ENCODE results near the gene EPX.
A peak's percentile ranks its signal among the peaks of the same experiment; 100 is the strongest.

Gene EPX

GRCh38 chr17:58156839-58157803, 35.4 kb upstream of the EPX start:
- Histone ChIP-seq H3K23ac (ENCODE audit: low read depth, low read length, poor library complexity) (no peak overlapping the region), H3K9me3 (replicated peaks in 1 of 2; ENCODE audit: control insufficient read depth in 2 of 2, insufficient read depth in 1 of 2, low read depth in 1 of 2, low read length in 2 of 2) (peaks cover 0 to 4% of the 10 kb centered on the region in 2 donors), H3K4me2 (ENCODE audit: insufficient read depth, low read length, poor library complexity, severe bottlenecking) (peak overlapping the region; percentile 90), H2BK5ac (ENCODE audit: low read length) (peak overlapping the region; percentile 25), H3K79me1 (ENCODE audit: low read depth, low read length) (no peaks in the 10 kb centered on the region), H2BK120ac (ENCODE audit: low read depth, low read length) (no peak overlapping the region), H2AFZ (ENCODE audit: low read length) (peak overlapping the region; percentile 93), H2BK12ac (ENCODE audit: low read length) (peak overlapping the region; percentile 63), H3K36me3 (replicated peaks in 1 of 2; ENCODE audit: control insufficient read depth in 2 of 2, insufficient read depth in 2 of 2, low read length in 2 of 2) (no peaks in the 10 kb centered on the region), H2AK5ac (ENCODE audit: low read depth, low read length) (no peak overlapping the region), H2BK15ac (ENCODE audit: low read length) (peak overlapping the region; percentile 74), H4K8ac (ENCODE audit: low read depth, low read length) (no peak overlapping the region), H3K14ac (ENCODE audit: low read length) (peak overlapping the region; percentile 64), H4K91ac (ENCODE audit: low read depth, low read length, poor library complexity) (no peak overlapping the region), H3K27ac (replicated peaks; ENCODE audit: low read length) (no peak overlapping the region), H3K4me1 (ENCODE audit: control insufficient read depth in 2 of 2, insufficient read depth in 1 of 2, low read depth in 1 of 2, low read length in 2 of 2) (peaks cover 0 to 2% of the 10 kb centered on the region in 2 donors), H3K4ac (ENCODE audit: low read length) (no peak overlapping the region), H3K27me3 (ENCODE audit: control insufficient read depth in 3 of 3, insufficient read depth in 3 of 3, low read depth in 1 of 3, low read length in 3 of 3) (peaks cover 2 to 71% (median 26%) of the 10 kb centered on the region in 3 experiments), H3K4me3 (ENCODE audit: low read length in 2 of 2) (peak overlapping the region; percentile 52 to 84), H3K9ac (ENCODE audit: low read depth, low read length, poor library complexity) (peak overlapping the region; percentile 83), H3K18ac (ENCODE audit: low read length) (peak overlapping the region; percentile 96)
- DNase-seq (ENCODE audit: low spot score): peak; percentile 48
- no CpG with 5 or more reads among the region's 65 CpGs for WGBS, 2 donors (ENCODE audit: extremely low coverage in 2 of 2, insufficient read length in 2 of 2, insufficient replicate concordance in 1 of 2)

- H3K4me2 ChIP-seq (ENCODE audit: insufficient read depth, low read length, poor library complexity, severe bottlenecking): no peak overlapping the region
- H3K4ac ChIP-seq (ENCODE audit: low read length): no peak overlapping the region
- no peak for DNase-seq (ENCODE audit: low spot score)
- H3K4me1 ChIP-seq (ENCODE audit: control insufficient read depth in 2 of 2, insufficient read depth in 1 of 2, low read depth in 1 of 2, low read length in 2 of 2): peaks cover 0 to 2% of the 10 kb centered on the region in 2 donors
- no peak overlapping the region for H2BK5ac ChIP-seq (ENCODE audit: low read length)
- H3K9me3 ChIP-seq (replicated peaks in 1 of 2; ENCODE audit: control insufficient read depth in 2 of 2, insufficient read depth in 1 of 2, low read depth in 1 of 2, low read length in 2 of 2): peaks cover 0 to 4% of the 10 kb centered on the region in 2 donors
- WGBS, 2 donors (ENCODE audit: extremely low coverage in 2 of 2, insufficient read length in 2 of 2, insufficient replicate concordance in 1 of 2): no CpG with 5 or more reads among the region's 2 CpGs
- no peak overlapping the region for H3K4me3 ChIP-seq (ENCODE audit: low read length in 2 of 2)
- H3K18ac ChIP-seq (ENCODE audit: low read length): no peak overlapping the region
- no peak overlapping the region for H2BK15ac ChIP-seq (ENCODE audit: low read length)
- no peaks in the 10 kb centered on the region for H3K36me3 ChIP-seq (replicated peaks in 1 of 2; ENCODE audit: control insufficient read depth in 2 of 2, insufficient read depth in 2 of 2, low read length in 2 of 2)
- H3K23ac ChIP-seq (ENCODE audit: low read depth, low read length, poor library complexity): no peak overlapping the region
- H3K27me3 ChIP-seq (ENCODE audit: control insufficient read depth in 3 of 3, insufficient read depth in 3 of 3, low read depth in 1 of 3, low read length in 3 of 3): peaks cover 2 to 69% (median 24%) of the 10 kb centered on the region in 3 experiments
- H2AFZ ChIP-seq (ENCODE audit: low read length): no peak overlapping the region
- H3K27ac ChIP-seq (replicated peaks; ENCODE audit: low read length): no peak overlapping the region
- no peaks in the 10 kb centered on the region for H3K79me1 ChIP-seq (ENCODE audit: low read depth, low read length)
- no peak overlapping the region for H2AK5ac ChIP-seq (ENCODE audit: low read depth, low read length)
- no peak overlapping the region for H3K14ac ChIP-seq (ENCODE audit: low read length)
- H4K8ac ChIP-seq (ENCODE audit: low read depth, low read length): no peak overlapping the region
- H2BK120ac ChIP-seq (ENCODE audit: low read depth, low read length): no peak overlapping the region
- no peak overlapping the region for H2BK12ac ChIP-seq (ENCODE audit: low read length)
- H4K91ac ChIP-seq (ENCODE audit: low read depth, low read length, poor library complexity): no peak overlapping the region
- no peak overlapping the region for H3K9ac ChIP-seq (ENCODE audit: low read depth, low read length, poor library complexity)
Observed at GRCh38 chr17:58158181-58158580, 34.3 kb upstream of the EPX start.

GRCh38 chr17:58161566-58161965, 31.0 kb upstream of the EPX start:
- Histone ChIP-seq H4K8ac (ENCODE audit: low read depth, low read length) (no peak overlapping the region), H3K23ac (ENCODE audit: low read depth, low read length, poor library complexity) (no peak overlapping the region), H3K4me2 (ENCODE audit: insufficient read depth, low read length, poor library complexity, severe bottlenecking) (no peak overlapping the region), H3K79me1 (ENCODE audit: low read depth, low read length) (no peaks in the 10 kb centered on the region), H3K4me1 (ENCODE audit: control insufficient read depth in 2 of 2, insufficient read depth in 1 of 2, low read depth in 1 of 2, low read length in 2 of 2) (peaks cover 0 to 2% of the 10 kb centered on the region in 2 donors), H4K91ac (ENCODE audit: low read depth, low read length, poor library complexity) (no peak overlapping the region), H3K18ac (ENCODE audit: low read length) (no peak overlapping the region), H2BK5ac (ENCODE audit: low read length) (no peak overlapping the region), H3K36me3 (replicated peaks in 1 of 2; ENCODE audit: control insufficient read depth in 2 of 2, insufficient read depth in 2 of 2, low read length in 2 of 2) (no peaks in the 10 kb centered on the region), H2BK15ac (ENCODE audit: low read length) (no peak overlapping the region), H2AK5ac (ENCODE audit: low read depth, low read length) (no peak overlapping the region), H2AFZ (ENCODE audit: low read length) (no peak overlapping the region), H3K9ac (ENCODE audit: low read depth, low read length, poor library complexity) (no peak overlapping the region), H3K4me3 (ENCODE audit: low read length in 2 of 2) (no peak overlapping the region), H3K14ac (ENCODE audit: low read length) (no peak overlapping the region), H2BK12ac (ENCODE audit: low read length) (no peak overlapping the region), H3K27ac (replicated peaks; ENCODE audit: low read length) (no peak overlapping the region), H2BK120ac (ENCODE audit: low read depth, low read length) (no peak overlapping the region), H3K27me3 (ENCODE audit: control insufficient read depth in 3 of 3, insufficient read depth in 3 of 3, low read depth in 1 of 3, low read length in 3 of 3) (peaks cover 2 to 53% (median 11%) of the 10 kb centered on the region in 3 experiments), H3K4ac (ENCODE audit: low read length) (no peak overlapping the region), H3K9me3 (replicated peaks in 1 of 2; ENCODE audit: control insufficient read depth in 2 of 2, insufficient read depth in 1 of 2, low read depth in 1 of 2, low read length in 2 of 2) (no peaks in the 10 kb centered on the region)
- no CpG with 5 or more reads among the region's 3 CpGs for WGBS, 2 donors (ENCODE audit: extremely low coverage in 2 of 2, insufficient read length in 2 of 2, insufficient replicate concordance in 1 of 2)
- DNase-seq (ENCODE audit: low spot score): no peak

GRCh38 chr17:58165981-58166380, 26.5 kb upstream of the EPX start:
- no peaks in the 10 kb centered on the region for H3K9me3 ChIP-seq (replicated peaks in 1 of 2; ENCODE audit: control insufficient read depth in 2 of 2, insufficient read depth in 1 of 2, low read depth in 1 of 2, low read length in 2 of 2)
- no peak overlapping the region for H3K18ac ChIP-seq (ENCODE audit: low read length)
- no peak overlapping the region for H3K14ac ChIP-seq (ENCODE audit: low read length)
- H4K91ac ChIP-seq (ENCODE audit: low read depth, low read length, poor library complexity): no peak overlapping the region
- no peak overlapping the region for H3K4ac ChIP-seq (ENCODE audit: low read length)
- no peaks in the 10 kb centered on the region for H3K79me1 ChIP-seq (ENCODE audit: low read depth, low read length)
- H2BK15ac ChIP-seq (ENCODE audit: low read length): no peak overlapping the region
- H2BK5ac ChIP-seq (ENCODE audit: low read length): no peak overlapping the region
- H3K36me3 ChIP-seq (replicated peaks in 1 of 2; ENCODE audit: control insufficient read depth in 2 of 2, insufficient read depth in 2 of 2, low read length in 2 of 2): no peaks in the 10 kb centered on the region
- H2BK120ac ChIP-seq (ENCODE audit: low read depth, low read length): no peak overlapping the region
- H2BK12ac ChIP-seq (ENCODE audit: low read length): no peak overlapping the region
- H3K27ac ChIP-seq (replicated peaks; ENCODE audit: low read length): no peak overlapping the region
- no peak overlapping the region for H3K4me2 ChIP-seq (ENCODE audit: insufficient read depth, low read length, poor library complexity, severe bottlenecking)
- H2AFZ ChIP-seq (ENCODE audit: low read length): no peak overlapping the region
- DNase-seq (ENCODE audit: low spot score): no peak
- no peak overlapping the region for H3K23ac ChIP-seq (ENCODE audit: low read depth, low read length, poor library complexity)
- H3K27me3 ChIP-seq (ENCODE audit: control insufficient read depth in 3 of 3, insufficient read depth in 3 of 3, low read depth in 1 of 3, low read length in 3 of 3): peaks cover 0 to 48% (median 5%) of the 10 kb centered on the region in 3 experiments
- no peak overlapping the region for H3K9ac ChIP-seq (ENCODE audit: low read depth, low read length, poor library complexity)
- no CpG with 5 or more reads among the region's 2 CpGs for WGBS, 2 donors (ENCODE audit: extremely low coverage in 2 of 2, insufficient read length in 2 of 2, insufficient replicate concordance in 1 of 2)
- H3K4me1 ChIP-seq (ENCODE audit: control insufficient read depth in 2 of 2, insufficient read depth in 1 of 2, low read depth in 1 of 2, low read length in 2 of 2): no peaks in the 10 kb centered on the region
- H4K8ac ChIP-seq (ENCODE audit: low read depth, low read length): no peak overlapping the region
- no peak overlapping the region for H3K4me3 ChIP-seq (ENCODE audit: low read length in 2 of 2)
- no peak overlapping the region for H2AK5ac ChIP-seq (ENCODE audit: low read depth, low read length)
